Liver (tissue), 9 donors: ENCODE data around the gene TMEM61. TPM values are rescaled to one million over a fixed set of nuclear protein-coding genes. Genes with fewer than 3 reads are reported as not detected.

Experiments used
- DNase-seq: peaks from one replicate; pipeline ENCODE4 v3.0.0-alpha.2; 2017; ENCODE audit warnings: low spot score
- H3K27ac ChIP-seq, 2 donors: one replicate each; pipeline ENCODE4 v1.7.0; 2013; ENCODE audit warnings: inconsistent platforms in 2 of 2, low read length in 2 of 2, control low read depth in 1 of 2, low read depth in 1 of 2, mild to moderate bottlenecking in 1 of 2
- H3K27me3 ChIP-seq, 4 donors: one replicate each; pipeline versions ENCODE4 v1.6.1 to v1.7.0; 2013; ENCODE audit warnings: low read length in 3 of 4, inconsistent platforms in 1 of 4, mild to moderate bottlenecking in 1 of 4, moderate library complexity in 1 of 4; ENCODE audit not compliant: control insufficient read depth in 4 of 4, insufficient read depth in 4 of 4
- H3K36me3 ChIP-seq, 4 donors: one replicate each; pipeline versions ENCODE4 v1.6.1 to v1.7.0; 2013; ENCODE audit warnings: low read length in 3 of 4, mild to moderate bottlenecking in 3 of 4, low read depth in 1 of 4, moderate library complexity in 1 of 4; ENCODE audit not compliant: control insufficient read depth in 4 of 4, insufficient read depth in 3 of 4
- H3K4me1 ChIP-seq, 4 donors: one replicate each; pipeline versions ENCODE4 v1.6.1 to v1.7.0; 2013; ENCODE audit warnings: low read length in 3 of 4, mild to moderate bottlenecking in 3 of 4, moderate library complexity in 1 of 4; ENCODE audit not compliant: control insufficient read depth in 4 of 4, insufficient read depth in 4 of 4
- H3K4me3 ChIP-seq, 3 donors: one replicate each; pipeline versions ENCODE4 v1.6.1 to v1.7.0; 2013; ENCODE audit warnings: low read length in 3 of 3, control low read depth in 1 of 3, low read depth in 1 of 3, mild to moderate bottlenecking in 1 of 3
- H3K9ac ChIP-seq, 2 donors: one replicate each; pipeline ENCODE4 v1.7.0; 2013; ENCODE audit warnings: low read length in 2 of 2, mild to moderate bottlenecking in 2 of 2, moderate library complexity in 2 of 2, control low read depth in 1 of 2, low read depth in 1 of 2
- H3K9me3 ChIP-seq, 4 donors: one replicate each; pipeline versions ENCODE4 v1.6.1 to v1.7.0; 2013; ENCODE audit warnings: low read length in 3 of 4; ENCODE audit not compliant: control insufficient read depth in 4 of 4
- ATF3 ChIP-seq: IDR thresholded peaks from 2 replicates; pipeline ENCODE4 v1.6.1; 2016; ENCODE audit warnings: antibody characterized with exemption
- EGR1 ChIP-seq, 2 donors: IDR thresholded peaks; 2 replicates each; pipeline ENCODE4 v1.6.1; 2016 to 2018; ENCODE audit warnings: antibody characterized with exemption in 2 of 2, low read depth in 2 of 2
- FOXA1 ChIP-seq: IDR thresholded peaks from 2 replicates; pipeline ENCODE4 v1.6.1; 2016; ENCODE audit warnings: antibody characterized with exemption
- FOXA2 ChIP-seq: IDR thresholded peaks from 2 replicates; pipeline ENCODE4 v1.6.1; 2016; ENCODE audit warnings: antibody characterized with exemption
- GABPA ChIP-seq, 2 donors: IDR thresholded peaks in 1 of 2; conservative IDR thresholded peaks in 1 of 2; 2 replicates each; pipeline ENCODE4 v1.6.1; 2016; ENCODE audit warnings: antibody characterized with exemption in 2 of 2, mild to moderate bottlenecking in 1 of 2, moderate library complexity in 1 of 2
- HNF4A ChIP-seq, 2 donors: conservative IDR thresholded peaks; 2 replicates each; pipeline ENCODE4 v1.6.1; 2016; ENCODE audit warnings: antibody characterized with exemption in 2 of 2, mild to moderate bottlenecking in 2 of 2
- HNF4G ChIP-seq: IDR thresholded peaks from 2 replicates; pipeline ENCODE4 v1.6.1; 2016; ENCODE audit warnings: antibody characterized with exemption
- JUND ChIP-seq, 2 donors: IDR thresholded peaks; 2 replicates each; pipeline ENCODE4 v1.6.1; 2016; ENCODE audit warnings: antibody characterized with exemption in 2 of 2
- NR2F2 ChIP-seq: IDR thresholded peaks from 2 replicates; pipeline ENCODE4 v1.6.1; 2016; ENCODE audit warnings: antibody characterized with exemption
- RAD21 ChIP-seq, 2 donors: IDR thresholded peaks; 2 replicates each; pipeline ENCODE4 v1.6.1; 2016; ENCODE audit warnings: antibody characterized with exemption in 2 of 2, mild to moderate bottlenecking in 2 of 2
- REST ChIP-seq: IDR thresholded peaks from 2 replicates; pipeline ENCODE4 v1.6.1; 2016; ENCODE audit warnings: antibody characterized with exemption, mild to moderate bottlenecking
- RXRA ChIP-seq, 2 donors: IDR thresholded peaks; 2 replicates each; pipeline ENCODE4 v1.6.1; 2017 to 2018; ENCODE audit warnings: antibody characterized with exemption in 2 of 2, mild to moderate bottlenecking in 1 of 2
- SP1 ChIP-seq: IDR thresholded peaks from 2 replicates; pipeline ENCODE4 v1.6.1; 2018; ENCODE audit warnings: antibody characterized with exemption, mild to moderate bottlenecking
- TAF1 ChIP-seq: conservative IDR thresholded peaks from 2 replicates; pipeline ENCODE4 v1.6.1; 2016; ENCODE audit warnings: antibody characterized with exemption, mild to moderate bottlenecking
- YY1 ChIP-seq: IDR thresholded peaks from 2 replicates; pipeline ENCODE4 v1.6.1; 2016; ENCODE audit warnings: antibody characterized with exemption, mild to moderate bottlenecking
- WGBS: extraction: QIAGEN DNeasy Blood & Tissue Kit; methylation state at CpG from one replicate; pipeline ENCODE4 v1.1.7; 2013; 5-methylcytosine and 5-hydroxymethylcytosine counted together
- polyA plus RNA-seq, 2 donors: library from polyadenylated mRNA; stranded (reverse) in 1 of 2; unstranded in 1 of 2; fragments of 200-250 nt in 1 of 2; fragments of >200 nt in 1 of 2; fragmentation: Nextera tagmentation in 1 of 2; extraction: Ambion mirVana in 1 of 2; gene quantifications; one replicate each; pipeline versions ENCODE4 v1.2.1 to v1.2.3, GENCODE V29; 2013 to 2015
- total RNA-seq, 2 donors: library from RNA; depleted of rRNA; stranded (reverse); fragments of >200 nt; gene quantifications; one replicate each; pipeline ENCODE4 v1.2.3, GENCODE V29; 2014
- TF ChIP-seq, protein P1 (sequence below): IDR thresholded peaks from 2 replicates; pipeline ENCODE4 v1.6.1; 2016; ENCODE audit warnings: antibody characterized with exemption
- TF ChIP-seq, protein P2 (sequence below): IDR thresholded peaks from 2 replicates; pipeline ENCODE4 v1.6.1; 2016; ENCODE audit warnings: antibody characterized with exemption
- TF ChIP-seq, protein P3 (sequence below): fragments of 150-350 bp; IDR thresholded peaks from 2 replicates; pipeline ENCODE4 v1.5.1; 2017; ENCODE audit warnings: improper control_type of control experiment, low read depth, low read length; ENCODE audit not compliant: missing input control
- donor health status: healthy.
- donor health status: healthy.
- donor health status: healthy.
- donor health status: healthy.
- donor health status: healthy.

Gene TMEM61
- total and polyA plus RNA-seq, 4 donors: not detected

- H3K27me3 ChIP-seq: no peaks in the 10 kb centered on the region
- TF ChIP-seq HNF4A (conservative IDR thresholded peaks at IDR 0.05) (no peak), YY1 (no peak), HNF4G (no peak), FOXA2 (no peak), ATF3 (no peak), FOXA1 (no peak), NR2F2 (no peak), EGR1 (IDR thresholded peaks at IDR 0.05; ENCODE audit: low read depth in 2 of 2) (no peak)
- 80% methylated on average over 4 of the region's 4 CpGs for WGBS
These were observed 23.7 kb upstream of the TMEM61 start for GRCh38 chr1:54956726-54957125.

GRCh38 chr1:54959241-54959640 is 21.2 kb upstream of the TMEM61 start:
- 45% methylated on average over 3 of the region's 3 CpGs for WGBS
- no peaks in the 10 kb centered on the region for H3K36me3 ChIP-seq
- H3K4me3 ChIP-seq: no peak overlapping the region
- no peak for DNase-seq
- H3K27ac ChIP-seq: no peak overlapping the region
- H3K27me3 ChIP-seq: no peaks in the 10 kb centered on the region
- H3K4me1 ChIP-seq: no peaks in the 10 kb centered on the region
- no peak overlapping the region for H3K9ac ChIP-seq
- no peak for TF ChIP-seq HNF4G
- no peak for TF ChIP-seq TAF1
- TF ChIP-seq GABPA (IDR thresholded peaks at IDR 0.05 in 1 of 2, conservative IDR thresholded peaks at IDR 0.05 in 1 of 2): no peak
- TF ChIP-seq, protein P1, sequence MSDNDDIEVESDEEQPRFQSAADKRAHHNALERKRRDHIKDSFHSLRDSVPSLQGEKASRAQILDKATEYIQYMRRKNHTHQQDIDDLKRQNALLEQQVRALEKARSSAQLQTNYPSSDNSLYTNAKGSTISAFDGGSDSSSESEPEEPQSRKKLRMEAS: no peak
- TF ChIP-seq SP1: no peak
- no peak for TF ChIP-seq REST
- no peak for TF ChIP-seq RAD21 (IDR thresholded peaks at IDR 0.05)
- H3K9me3 ChIP-seq: peaks cover 0 to 2% (median 0%) of the 10 kb centered on the region in 4 donors

More at GRCh38 chr1:54956726-54957125, 23.7 kb upstream of the TMEM61 start:
- Histone ChIP-seq H3K4me3 (no peak overlapping the region), H3K4me1 (no peaks in the 10 kb centered on the region), H3K27ac (no peak overlapping the region), H3K9ac (no peak overlapping the region), H3K36me3 (no peaks in the 10 kb centered on the region), H3K9me3 (peaks cover 0 to 2% (median 0%) of the 10 kb centered on the region in 4 donors)
- no peak for DNase-seq

- no peak for DNase-seq
- Histone ChIP-seq H3K4me3 (no peak overlapping the region), H3K9me3 (no peaks in the 10 kb centered on the region), H3K4me1 (no peaks in the 10 kb centered on the region), H3K27ac (no peak overlapping the region), H3K36me3 (no peaks in the 10 kb centered on the region), H3K9ac (no peak overlapping the region), H3K27me3 (no peaks in the 10 kb centered on the region)
- TF ChIP-seq, protein P2, sequence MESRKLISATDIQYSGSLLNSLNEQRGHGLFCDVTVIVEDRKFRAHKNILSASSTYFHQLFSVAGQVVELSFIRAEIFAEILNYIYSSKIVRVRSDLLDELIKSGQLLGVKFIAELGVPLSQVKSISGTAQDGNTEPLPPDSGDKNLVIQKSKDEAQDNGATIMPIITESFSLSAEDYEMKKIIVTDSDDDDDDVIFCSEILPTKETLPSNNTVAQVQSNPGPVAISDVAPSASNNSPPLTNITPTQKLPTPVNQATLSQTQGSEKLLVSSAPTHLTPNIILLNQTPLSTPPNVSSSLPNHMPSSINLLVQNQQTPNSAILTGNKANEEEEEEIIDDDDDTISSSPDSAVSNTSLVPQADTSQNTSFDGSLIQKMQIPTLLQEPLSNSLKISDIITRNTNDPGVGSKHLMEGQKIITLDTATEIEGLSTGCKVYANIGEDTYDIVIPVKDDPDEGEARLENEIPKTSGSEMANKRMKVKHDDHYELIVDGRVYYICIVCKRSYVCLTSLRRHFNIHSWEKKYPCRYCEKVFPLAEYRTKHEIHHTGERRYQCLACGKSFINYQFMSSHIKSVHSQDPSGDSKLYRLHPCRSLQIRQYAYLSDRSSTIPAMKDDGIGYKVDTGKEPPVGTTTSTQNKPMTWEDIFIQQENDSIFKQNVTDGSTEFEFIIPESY: no peak
- TF ChIP-seq, protein P1: no peak
- TF ChIP-seq EGR1 (IDR thresholded peaks at IDR 0.05; ENCODE audit: low read depth in 2 of 2) (no peak), FOXA1 (no peak), RAD21 (IDR thresholded peaks at IDR 0.05) (no peak), GABPA (IDR thresholded peaks at IDR 0.05 in 1 of 2, conservative IDR thresholded peaks at IDR 0.05 in 1 of 2) (no peak), RXRA (IDR thresholded peaks at IDR 0.05) (no peak), ATF3 (no peak), YY1 (no peak), HNF4G (no peak), TAF1 (no peak), JUND (IDR thresholded peaks at IDR 0.05) (no peak), SP1 (no peak), HNF4A (conservative IDR thresholded peaks at IDR 0.05) (no peak), NR2F2 (no peak)
- TF ChIP-seq, protein P3, sequence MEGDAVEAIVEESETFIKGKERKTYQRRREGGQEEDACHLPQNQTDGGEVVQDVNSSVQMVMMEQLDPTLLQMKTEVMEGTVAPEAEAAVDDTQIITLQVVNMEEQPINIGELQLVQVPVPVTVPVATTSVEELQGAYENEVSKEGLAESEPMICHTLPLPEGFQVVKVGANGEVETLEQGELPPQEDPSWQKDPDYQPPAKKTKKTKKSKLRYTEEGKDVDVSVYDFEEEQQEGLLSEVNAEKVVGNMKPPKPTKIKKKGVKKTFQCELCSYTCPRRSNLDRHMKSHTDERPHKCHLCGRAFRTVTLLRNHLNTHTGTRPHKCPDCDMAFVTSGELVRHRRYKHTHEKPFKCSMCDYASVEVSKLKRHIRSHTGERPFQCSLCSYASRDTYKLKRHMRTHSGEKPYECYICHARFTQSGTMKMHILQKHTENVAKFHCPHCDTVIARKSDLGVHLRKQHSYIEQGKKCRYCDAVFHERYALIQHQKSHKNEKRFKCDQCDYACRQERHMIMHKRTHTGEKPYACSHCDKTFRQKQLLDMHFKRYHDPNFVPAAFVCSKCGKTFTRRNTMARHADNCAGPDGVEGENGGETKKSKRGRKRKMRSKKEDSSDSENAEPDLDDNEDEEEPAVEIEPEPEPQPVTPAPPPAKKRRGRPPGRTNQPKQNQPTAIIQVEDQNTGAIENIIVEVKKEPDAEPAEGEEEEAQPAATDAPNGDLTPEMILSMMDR: no peak
- WGBS: 88% methylated on average over 4 of the region's 4 CpGs
These were observed 17.6 kb upstream of the TMEM61 start for GRCh38 chr1:54962612-54963395.
